Kidney capillary endothelial cell (primary cell): ENCODE data around the gene SPARCL1.
"Not testable (repeated sequence)": the region's sequence is repeated elsewhere in the genome, so short reads cannot be mapped to it uniquely, and the experiment has no call there.

Source experiments
- DNase-seq: peaks from one replicate; pipeline ENCODE4 v3.0.0-alpha.2; 2018; ENCODE audit warnings: low spot score

Gene SPARCL1

GRCh38 chr4:87529187-87529586 lies at the start of gene SPARCL1:
SPARCL1 (minus strand) TSS chr4:87529376; CDS start chr4:87499574, 29,802 bp downstream.
- no peak for DNase-seq

- no peak for DNase-seq
Observed at GRCh38 chr4:87575983-87576382, 46.8 kb upstream of the SPARCL1 start.

GRCh38 chr4:87575408-87575807 lies 46.2 kb upstream of the SPARCL1 start:
- DNase-seq, result no peak

GRCh38 chr4:87574996-87575395 lies 45.8 kb upstream of the SPARCL1 start:
- no peak for DNase-seq

GRCh38 chr4:87574376-87574775 lies 45.2 kb upstream of the SPARCL1 start:
- DNase-seq, result not testable (repeated sequence)

GRCh38 chr4:87570290-87570805 lies 41.2 kb upstream of the SPARCL1 start:
- DNase-seq, result no peak

- no peak for DNase-seq
Observed at GRCh38 chr4:87567191-87567590, 38.0 kb upstream of the SPARCL1 start.

GRCh38 chr4:87566276-87566675 lies 37.1 kb upstream of the SPARCL1 start:
- DNase-seq, result no peak

GRCh38 chr4:87565746-87566145 lies 36.6 kb upstream of the SPARCL1 start:
- no peak for DNase-seq

GRCh38 chr4:87560802-87561201 lies 31.6 kb upstream of the SPARCL1 start:
- DNase-seq, result no peak

GRCh38 chr4:87559090-87559837 lies 30.1 kb upstream of the SPARCL1 start:
- no peak for DNase-seq

GRCh38 chr4:87557348-87557747 lies 28.2 kb upstream of the SPARCL1 start:
- DNase-seq, result no peak

- DNase-seq, result peak; percentile 43
Observed at GRCh38 chr4:87555773-87556619, 26.8 kb upstream of the SPARCL1 start.

- no peak for DNase-seq
Observed at GRCh38 chr4:87553182-87553581, 24.0 kb upstream of the SPARCL1 start.

- DNase-seq, result no peak
Observed at GRCh38 chr4:87551361-87551760, 22.2 kb upstream of the SPARCL1 start.

GRCh38 chr4:87547016-87547708 lies 18.0 kb upstream of the SPARCL1 start:
- DNase-seq, result no peak

GRCh38 chr4:87545052-87545451 lies 15.9 kb upstream of the SPARCL1 start:
- no peak for DNase-seq

GRCh38 chr4:87543835-87544461 lies 14.8 kb upstream of the SPARCL1 start:
- peak; percentile 40 for DNase-seq

GRCh38 chr4:87542734-87543312 lies 13.6 kb upstream of the SPARCL1 start:
- no peak for DNase-seq

GRCh38 chr4:87541956-87542709 lies 13.0 kb upstream of the SPARCL1 start:
- no peak for DNase-seq

GRCh38 chr4:87541521-87541920 lies 12.3 kb upstream of the SPARCL1 start:
- DNase-seq, result no peak
